CD14-positive monocyte (primary cell): Measurements from ENCODE around the gene GHDC. TPM values are rescaled to one million over a fixed set of nuclear protein-coding genes. Genes with fewer than 3 reads are reported as not detected.

ENCODE experiments used
- DNase-seq, 3 donors: peaks; one replicate each; pipeline ENCODE4 v3.0.0-alpha.2; 2011 to 2022
- H2AFZ ChIP-seq: 2 replicates; pipeline ENCODE4 v1.6.0; 2012; ENCODE audit warnings: mild to moderate bottlenecking, low read depth, low read length, inconsistent platforms; ENCODE audit not compliant: insufficient read depth, poor library complexity, severe bottlenecking
- H3K27ac ChIP-seq, 2 donors: 1 replicate in 1 of 2; 2 replicates in 1 of 2; pipeline ENCODE4 v1.5.1; 2012 to 2013; ENCODE audit warnings: low read length in 2 of 2, control low read depth in 1 of 2, inconsistent platforms in 1 of 2, low read depth in 1 of 2, mild to moderate bottlenecking in 1 of 2
- H3K27me3 ChIP-seq, 2 donors: one replicate each; pipeline versions ENCODE4 v1.6.0 to v1.6.1; 2011 to 2013; ENCODE audit warnings: low read length in 2 of 2; ENCODE audit not compliant: control insufficient read depth in 2 of 2, insufficient read depth in 2 of 2
- H3K36me3 ChIP-seq, 2 donors: replicated peaks in 1 of 2; 1 replicate in 1 of 2; 2 replicates in 1 of 2; pipeline versions ENCODE4 v1.5.1 to v1.6.1; 2012 to 2013; ENCODE audit warnings: low read length in 2 of 2, control low read depth in 1 of 2, inconsistent platforms in 1 of 2, mild to moderate bottlenecking in 1 of 2; ENCODE audit not compliant: insufficient read depth in 2 of 2, control insufficient read depth in 1 of 2
- H3K4me1 ChIP-seq, 2 donors: 1 replicate in 1 of 2; 2 replicates in 1 of 2; pipeline versions ENCODE4 v1.5.1 to v1.6.1; 2012 to 2013; ENCODE audit warnings: low read length in 2 of 2, control low read depth in 1 of 2, inconsistent platforms in 1 of 2, mild to moderate bottlenecking in 1 of 2, moderate library complexity in 1 of 2; ENCODE audit not compliant: insufficient read depth in 2 of 2, control insufficient read depth in 1 of 2
- H3K4me2 ChIP-seq: replicated peaks from 2 replicates; pipeline ENCODE3; 2012; ENCODE audit warnings: low read length, moderate library complexity, mild to moderate bottlenecking; ENCODE audit not compliant: poor library complexity, severe bottlenecking; ENCODE audit errors: extremely low read depth
- H3K4me3 ChIP-seq, 3 experiments: fragments of 200-600 bp in 1 of 3; sonication (generic) in 1 of 3; replicated peaks in 1 of 3; 1 replicate in 2 of 3; 2 replicates in 1 of 3; pipeline ENCODE4 v1.5.1; 2011 to 2013; ENCODE audit warnings: low read length in 3 of 3, mild to moderate bottlenecking in 3 of 3, control low read depth in 2 of 3, low read depth in 2 of 3, inconsistent platforms in 1 of 3, moderate library complexity in 1 of 3
- H3K79me2 ChIP-seq: 2 replicates; pipeline ENCODE4 v1.6.0; 2012; ENCODE audit warnings: mild to moderate bottlenecking, control low read depth, inconsistent platforms, low read length, moderate library complexity; ENCODE audit not compliant: insufficient read depth
- H3K9ac ChIP-seq: 2 replicates; pipeline ENCODE4 v1.6.0; 2017; ENCODE audit warnings: low read length, mild to moderate bottlenecking; ENCODE audit not compliant: insufficient read depth, poor library complexity, severe bottlenecking
- H3K9me3 ChIP-seq, 2 donors: replicated peaks in 1 of 2; 1 replicate in 1 of 2; 2 replicates in 1 of 2; pipeline versions ENCODE4 v1.5.1 to v1.6.1; 2012 to 2013; ENCODE audit warnings: low read length in 2 of 2, control low read depth in 1 of 2; ENCODE audit not compliant: control insufficient read depth in 1 of 2, insufficient read depth in 1 of 2
- H4K20me1 ChIP-seq: 2 replicates; pipeline ENCODE4 v1.6.0; 2012; ENCODE audit warnings: mild to moderate bottlenecking, low read length, control low read depth, moderate library complexity; ENCODE audit not compliant: insufficient read depth
- H3K27ac Mint-ChIP-seq, 7 donors: one replicate each; pipeline ENCODE4 v1.8.0; 2020; ENCODE audit warnings: mild to moderate bottlenecking in 7 of 7, mixed read lengths in 7 of 7, moderate library complexity in 6 of 7, inconsistent platforms in 2 of 7
- H3K27me3 Mint-ChIP-seq, 3 donors: one replicate each; pipeline ENCODE4 v1.8.0; 2021 to 2022; ENCODE audit warnings: low read depth in 3 of 3, mild to moderate bottlenecking in 3 of 3, mixed read lengths in 3 of 3, moderate library complexity in 3 of 3, inconsistent platforms in 1 of 3
- H3K36me3 Mint-ChIP-seq, 2 donors: one replicate each; pipeline ENCODE4 v1.8.0; 2020; ENCODE audit warnings: mixed read lengths in 2 of 2, inconsistent platforms in 1 of 2, mild to moderate bottlenecking in 1 of 2
- H3K4me1 Mint-ChIP-seq: one replicate; pipeline ENCODE4 v1.8.0; 2020; ENCODE audit warnings: mild to moderate bottlenecking, mixed read lengths
- H3K4me3 Mint-ChIP-seq, 2 donors: one replicate each; pipeline ENCODE4 v1.8.0; 2020; ENCODE audit warnings: mild to moderate bottlenecking in 2 of 2, mixed read lengths in 2 of 2, moderate library complexity in 1 of 2
- H3K9me3 Mint-ChIP-seq, 7 donors: one replicate each; pipeline ENCODE4 v1.8.0; 2020 to 2022; ENCODE audit warnings: mixed read lengths in 7 of 7, mild to moderate bottlenecking in 6 of 7, moderate library complexity in 6 of 7, inconsistent platforms in 2 of 7
- CTCF ChIP-seq: fragments of 200-600 bp; IDR thresholded peaks from one replicate; pipeline ENCODE4 v1.8.0; 2022; ENCODE audit warnings: antibody characterized with exemption, mild to moderate bottlenecking
- WGBS: methylation state at CpG from one replicate; pipeline ENCODE4 v1.1.5; 2013; ENCODE audit warnings: missing lambda C conversion rate; ENCODE audit not compliant: insufficient coverage; 5-methylcytosine and 5-hydroxymethylcytosine counted together
- intact Hi-C, 2 donors: fragments of 100-400 bp; cut with micrococcal nuclease; formaldehyde crosslinking; loops; one replicate each; pipeline versions ENCODE4 v1.15.0 to v1.15.1; 2023
- polyA plus RNA-seq, 3 donors: library from polyadenylated mRNA; depleted of rRNA in 1 of 3; unstranded in 2 of 3; stranded (reverse) in 1 of 3; fragments of 300-500 nt in 2 of 3; fragments of >200 nt in 1 of 3; fragmentation: Illumina TruSeq in 2 of 3; gene quantifications; 1 replicate in 2 of 3; 2 replicates in 1 of 3; pipeline ENCODE4 v1.2.3, GENCODE V29; 2012 to 2021

Gene GHDC
- polyA plus RNA-seq, 3 donors = 20.0 to 31.6 (median 20.6) TPM

- no peaks in the 10 kb centered on the region for H3K36me3 ChIP-seq
- Mint-ChIP-seq H3K9me3 (peaks cover 0 to 14% (median 8%) of the 10 kb centered on the region in 7 donors), H3K4me3 (peak overlapping the region in 1 of 2 donors; percentile 63), H3K27ac (no peak overlapping the region), H3K36me3 (peaks cover 0 to 3% of the 10 kb centered on the region in 2 donors), H3K4me1 (peaks cover 64% of the 10 kb centered on the region), H3K27me3 (peaks cover 36 to 43% (median 38%) of the 10 kb centered on the region in 3 donors)
- no peak overlapping the region for H2AFZ ChIP-seq
- H3K27ac ChIP-seq = no peak overlapping the region
- H3K27me3 ChIP-seq = peaks cover 8 to 39% of the 10 kb centered on the region in 2 donors
- no peaks in the 10 kb centered on the region for H3K79me2 ChIP-seq
- H3K9me3 ChIP-seq = peaks cover 0 to 14% of the 10 kb centered on the region in 2 donors
- no peak overlapping the region for H3K9ac ChIP-seq
- H4K20me1 ChIP-seq = peaks cover 3% of the 10 kb centered on the region
- no peak overlapping the region for H3K4me2 ChIP-seq
- intact Hi-C loops = loop anchor here in 1 of 2 donors (10.0 kb wide), 1 partner anchor 157 kb away; the partner anchor contains the start of gene NKIRAS2
- TF ChIP-seq CTCF = no peak
- no peak overlapping the region for H3K4me3 ChIP-seq
- 80% methylated on average over 1 of the region's 2 CpGs for WGBS
- no peak for DNase-seq
- H3K4me1 ChIP-seq = peaks cover 63 to 75% of the 10 kb centered on the region in 2 donors
These were observed 12.5 kb downstream of the GHDC start for GRCh38 chr17:42181851-42182207.

GRCh38 chr17:42180922-42181850 lies 13.1 kb downstream of the GHDC start, which contains the start of gene KCNH4:
TSS of gene KCNH4 (minus strand) at chr17:42181142. CDS start at chr17:42180945, 197 bp downstream.
- peak within 1 kb of the TSS; percentile 30 for H2AFZ ChIP-seq
- peaks cover 8 to 39% of the 10 kb centered on the region in 2 donors for H3K27me3 ChIP-seq
- H3K27ac ChIP-seq = no peak within 1 kb of the TSS
- intact Hi-C loops = loop anchor here in 1 of 2 donors (10.0 kb wide), 1 partner anchor 156 kb away; the partner anchor contains the start of gene NKIRAS2
- no peak within 1 kb of the TSS for H3K9ac ChIP-seq
- H3K36me3 ChIP-seq = no peaks in the 10 kb centered on the region
- 1% methylated on average over 47 of the region's 60 CpGs for WGBS
- Mint-ChIP-seq H3K4me1 (peaks cover 59% of the 10 kb centered on the region), H3K36me3 (peaks cover 0 to 3% of the 10 kb centered on the region in 2 donors), H3K27me3 (peaks cover 36 to 43% (median 38%) of the 10 kb centered on the region in 3 donors), H3K27ac (peak within 1 kb of the TSS in 2 of 7 donors; percentile 22 to 35), H3K9me3 (peaks cover 0 to 14% (median 8%) of the 10 kb centered on the region in 7 donors), H3K4me3 (peak within 1 kb of the TSS; percentile 50 to 82)
- peak within 1 kb of the TSS; percentile 1 to 71 (median 14) for H3K4me3 ChIP-seq
- DNase-seq = peak; percentile 90 to 92 (median 90)
- peak; percentile 79 for TF ChIP-seq CTCF
- H3K4me1 ChIP-seq = peaks cover 62 to 68% of the 10 kb centered on the region in 2 donors
- H3K9me3 ChIP-seq = peaks cover 0 to 14% of the 10 kb centered on the region in 2 donors
- H3K4me2 ChIP-seq = peak within 1 kb of the TSS; percentile 77
- no peaks in the 10 kb centered on the region for H3K79me2 ChIP-seq
- H4K20me1 ChIP-seq = peaks cover 3% of the 10 kb centered on the region
